Activated CD8-positive, alpha-beta memory T cell treated with anti-CD3 and anti-CD28 coated beads, Interleukin-2, amount 10 ng/mL, durations not matched to agents 7 days and 5 days (primary cell): ENCODE results near the gene JAKMIP2. TPM values are rescaled to one million over a fixed set of nuclear protein-coding genes. Genes with fewer than 3 reads are reported as not detected.
"Not testable (repeated sequence)": the region's sequence is repeated elsewhere in the genome, so short reads cannot be mapped to it uniquely, and the experiment has no call there.

Experiments used
- ATAC-seq: fragments of 150-1000 bp; cut with Tn5 transposase; one replicate; pipeline ENCODE4 v1.10.0; 2021; ENCODE audit warnings: moderate library complexity
- CTCF ChIA-PET: fragments of 350-600 bp; sonication (Branson Sonifier 250); formaldehyde crosslinking; loops from one replicate; lab custom pipeline; 2021; ENCODE audit warnings: antibody characterized with exemption; lab: Charles Lee
- DNase-seq: peaks from one replicate; pipeline ENCODE4 v3.0.0-alpha.2; 2020
- H3K27ac Mint-ChIP-seq: one replicate; pipeline ENCODE4 v1.8.0; 2021; ENCODE audit warnings: mild to moderate bottlenecking, mixed read lengths
- H3K27me3 Mint-ChIP-seq: one replicate; pipeline ENCODE4 v1.8.0; 2021; ENCODE audit warnings: mixed read lengths
- H3K36me3 Mint-ChIP-seq: one replicate; pipeline ENCODE4 v1.8.0; 2021; ENCODE audit warnings: mild to moderate bottlenecking, mixed read lengths
- H3K4me1 Mint-ChIP-seq: one replicate; pipeline ENCODE4 v1.8.0; 2021; ENCODE audit warnings: mixed read lengths
- H3K4me3 Mint-ChIP-seq: one replicate; pipeline ENCODE4 v1.8.0; 2021; ENCODE audit warnings: mild to moderate bottlenecking, moderate library complexity, mixed read lengths
- H3K9me3 Mint-ChIP-seq: one replicate; pipeline ENCODE4 v1.8.0; 2022; ENCODE audit warnings: low read depth, mixed read lengths
- total RNA-seq, 2 experiments: library from RNA; stranded (reverse); gene quantifications; one replicate each; pipeline ENCODE4 v1.2.3, GENCODE V29; 2021

JAKMIP2 gene
- total RNA-seq, 2 experiments from 2014 or later, result 5.2 to 6.1 TPM

- peak; percentile 82 for ATAC-seq
- no peak overlapping the region for H3K4me3 Mint-ChIP-seq
- no peaks in the 10 kb centered on the region for H3K36me3 Mint-ChIP-seq
- CTCF ChIA-PET, result interaction anchor here (0.6 to 1.4 kb wide), 4 partner anchors 17 to 1548 kb away, joined by 3 to 4 read pairs (median 3); partner anchors contain the start of gene JAKMIP2
- peaks cover under 1% of the 10 kb centered on the region for H3K27me3 Mint-ChIP-seq
- H3K27ac Mint-ChIP-seq, result peak overlapping the region; percentile 32
- DNase-seq, result peak; percentile 67
- H3K9me3 Mint-ChIP-seq, result no peaks in the 10 kb centered on the region
- H3K4me1 Mint-ChIP-seq, result peaks cover 15% of the 10 kb centered on the region
Measured at GRCh38 chr5:147805030-147805454, 22.5 kb upstream of the JAKMIP2 start.

GRCh38 chr5:147804334-147804733 is 21.8 kb upstream of the JAKMIP2 start:
- Mint-ChIP-seq H3K36me3 (no peaks in the 10 kb centered on the region), H3K9me3 (no peaks in the 10 kb centered on the region), H3K4me1 (peaks cover 15% of the 10 kb centered on the region), H3K27me3 (peaks cover 2% of the 10 kb centered on the region), H3K4me3 (no peak overlapping the region), H3K27ac (no peak overlapping the region)
- no peak for ATAC-seq
- CTCF ChIA-PET, result interaction anchor here (0.6 to 1.4 kb wide), 4 partner anchors 16 to 1549 kb away, joined by 3 to 4 read pairs (median 3); partner anchors contain the start of gene JAKMIP2
- DNase-seq, result no peak

GRCh38 chr5:147803926-147804325 is 21.4 kb upstream of the JAKMIP2 start:
- no peak overlapping the region for H3K27ac Mint-ChIP-seq
- H3K27me3 Mint-ChIP-seq, result peaks cover 2% of the 10 kb centered on the region
- H3K4me1 Mint-ChIP-seq, result peaks cover 15% of the 10 kb centered on the region
- DNase-seq (no peak), ATAC-seq (no peak)
- no peaks in the 10 kb centered on the region for H3K9me3 Mint-ChIP-seq
- no peaks in the 10 kb centered on the region for H3K36me3 Mint-ChIP-seq
- CTCF ChIA-PET, result interaction anchor here (1.4 kb wide), 1 partner anchor 19 kb away, joined by 4 read pairs; no protein-coding TSS in a partner anchor
- H3K4me3 Mint-ChIP-seq, result no peak overlapping the region

- DNase-seq, H3K27me3 Mint-ChIP-seq, H3K27ac Mint-ChIP-seq, ATAC-seq, H3K36me3 Mint-ChIP-seq, CTCF ChIA-PET, H3K9me3 Mint-ChIP-seq, H3K4me3 Mint-ChIP-seq: not testable (repeated sequence)
- peaks cover 15% of the 10 kb centered on the region for H3K4me1 Mint-ChIP-seq
Measured at GRCh38 chr5:147803161-147803560, 20.6 kb upstream of the JAKMIP2 start.

GRCh38 chr5:147801461-147801860 is 18.9 kb upstream of the JAKMIP2 start:
- Mint-ChIP-seq H3K27ac (no peak overlapping the region), H3K27me3 (peaks cover 4% of the 10 kb centered on the region), H3K4me3 (no peak overlapping the region), H3K9me3 (no peaks in the 10 kb centered on the region), H3K4me1 (peaks cover 15% of the 10 kb centered on the region), H3K36me3 (no peaks in the 10 kb centered on the region)
- DNase-seq (no peak), ATAC-seq (no peak)
- CTCF ChIA-PET, result no interaction called here

- DNase-seq (no peak), ATAC-seq (no peak)
- Mint-ChIP-seq H3K27me3 (peaks cover 4% of the 10 kb centered on the region), H3K27ac (no peak overlapping the region), H3K36me3 (no peaks in the 10 kb centered on the region), H3K4me3 (no peak overlapping the region), H3K4me1 (peaks cover 12% of the 10 kb centered on the region), H3K9me3 (no peaks in the 10 kb centered on the region)
- CTCF ChIA-PET, result no interaction called here
Measured at GRCh38 chr5:147800491-147800890, 18.0 kb upstream of the JAKMIP2 start.

- ATAC-seq, result no peak
- peaks cover 4% of the 10 kb centered on the region for H3K27me3 Mint-ChIP-seq
- H3K27ac Mint-ChIP-seq, result no peak overlapping the region
- no peak overlapping the region for H3K4me3 Mint-ChIP-seq
- DNase-seq, result no peak
- no peaks in the 10 kb centered on the region for H3K9me3 Mint-ChIP-seq
- H3K4me1 Mint-ChIP-seq, result no peaks in the 10 kb centered on the region
- H3K36me3 Mint-ChIP-seq, result no peaks in the 10 kb centered on the region
- CTCF ChIA-PET, result interaction anchor here (1.2 kb wide), 1 partner anchor 9 kb away, joined by 3 read pairs; no protein-coding TSS in a partner anchor
Measured at GRCh38 chr5:147796556-147797308, 14.2 kb upstream of the JAKMIP2 start.

GRCh38 chr5:147791181-147791580 is 8.7 kb upstream of the JAKMIP2 start:
- Mint-ChIP-seq H3K9me3 (no peaks in the 10 kb centered on the region), H3K27ac (no peak overlapping the region), H3K27me3 (no peaks in the 10 kb centered on the region), H3K4me3 (no peak overlapping the region), H3K4me1 (no peaks in the 10 kb centered on the region), H3K36me3 (no peaks in the 10 kb centered on the region)
- ATAC-seq (no peak), DNase-seq (no peak)
- CTCF ChIA-PET, result no interaction called here

- ATAC-seq (no peak), DNase-seq (no peak)
Measured at GRCh38 chr5:147789820-147790219, 7.3 kb upstream of the JAKMIP2 start.

GRCh38 chr5:147788023-147788422 is 5.5 kb upstream of the JAKMIP2 start:
- H3K9me3 Mint-ChIP-seq, result no peaks in the 10 kb centered on the region
- H3K4me3 Mint-ChIP-seq, result no peak overlapping the region
- CTCF ChIA-PET, result interaction anchor here (0.7 to 1.0 kb wide), 3 partner anchors 8 to 1562 kb away, joined by 3 read pairs; no protein-coding TSS in a partner anchor
- H3K36me3 Mint-ChIP-seq, result no peaks in the 10 kb centered on the region
- no peak for ATAC-seq
- H3K27ac Mint-ChIP-seq, result no peak overlapping the region
- H3K4me1 Mint-ChIP-seq, result no peaks in the 10 kb centered on the region
- no peaks in the 10 kb centered on the region for H3K27me3 Mint-ChIP-seq
- DNase-seq, result no peak

More at GRCh38 chr5:147789820-147790219, 7.3 kb upstream of the JAKMIP2 start:
- H3K9me3 Mint-ChIP-seq, result no peaks in the 10 kb centered on the region
- H3K4me1 Mint-ChIP-seq, result no peaks in the 10 kb centered on the region
- CTCF ChIA-PET, result no interaction called here
- no peak overlapping the region for H3K4me3 Mint-ChIP-seq
- H3K27ac Mint-ChIP-seq, result no peak overlapping the region
- H3K27me3 Mint-ChIP-seq, result no peaks in the 10 kb centered on the region
- H3K36me3 Mint-ChIP-seq, result no peaks in the 10 kb centered on the region

GRCh38 chr5:147786142-147786541 is 3.6 kb upstream of the JAKMIP2 start:
- no peak overlapping the region for H3K4me3 Mint-ChIP-seq
- H3K36me3 Mint-ChIP-seq, result no peaks in the 10 kb centered on the region
- CTCF ChIA-PET, result no interaction called here
- no peaks in the 10 kb centered on the region for H3K27me3 Mint-ChIP-seq
- H3K27ac Mint-ChIP-seq, result no peak overlapping the region
- DNase-seq (no peak), ATAC-seq (no peak)
- peaks cover 7% of the 10 kb centered on the region for H3K4me1 Mint-ChIP-seq
- no peaks in the 10 kb centered on the region for H3K9me3 Mint-ChIP-seq

GRCh38 chr5:147784146-147784987 is 1.8 kb upstream of the JAKMIP2 start:
- Mint-ChIP-seq H3K4me3 (no peak overlapping the region), H3K4me1 (peaks cover 22% of the 10 kb centered on the region), H3K27ac (no peak overlapping the region), H3K9me3 (no peaks in the 10 kb centered on the region), H3K36me3 (no peaks in the 10 kb centered on the region), H3K27me3 (no peaks in the 10 kb centered on the region)
- ATAC-seq (no peak), DNase-seq (no peak)
- CTCF ChIA-PET, result no interaction called here

- DNase-seq (no peak), ATAC-seq (no peak)
- CTCF ChIA-PET, result no interaction called here
- Mint-ChIP-seq H3K4me3 (peak overlapping the region; percentile 49), H3K27ac (peak overlapping the region; percentile 6), H3K4me1 (peaks cover 22% of the 10 kb centered on the region), H3K36me3 (peaks cover 13% of the 10 kb centered on the region), H3K9me3 (peaks cover 5% of the 10 kb centered on the region), H3K27me3 (no peaks in the 10 kb centered on the region)
Measured at GRCh38 chr5:147780924-147781573, 1.5 kb downstream of the JAKMIP2 start.
